H1 (cell line): Measurements from ENCODE around the gene BTBD7. TPM values are rescaled to one million over a fixed set of nuclear protein-coding genes. Genes with fewer than 3 reads are reported as not detected.

ENCODE experiments used
- CTCF ChIA-PET: fragments of 300-600 bp; sonication (Branson Sonifier 250); formaldehyde crosslinking; loops from one replicate; lab custom pipeline; 2021; ENCODE audit not compliant: partially characterized antibody; lab: Charles Lee
- POLR2A ChIA-PET: fragments of 300-600 bp; sonication (Branson Sonifier 250); formaldehyde crosslinking; loops from one replicate; lab custom pipeline; 2021; ENCODE audit warnings: inconsistent platforms; ENCODE audit not compliant: partially characterized antibody; lab: Charles Lee
- DNase-seq, 2 experiments: peaks; one replicate each; pipeline versions ENCODE4 v3.0.0 to v3.0.0-alpha.2; 2010 to 2022; ENCODE audit warnings: low spot score in 2 of 2, low read depth in 1 of 2, mixed read lengths in 1 of 2
- FAIRE-seq: peaks from 2 replicates; lab custom pipeline; 2011; peaks lifted over from hg19 to GRCh38; lab: Jason Lieb, UNC
- H2AFZ ChIP-seq: 2 replicates; pipeline ENCODE4 v1.8.1; 2012; ENCODE audit warnings: low read length, inconsistent platforms
- H2AK5ac ChIP-seq: 2 replicates; pipeline ENCODE4 v1.6.1; 2013; ENCODE audit warnings: low read depth, low read length
- H2BK120ac ChIP-seq: replicated peaks from 2 replicates; pipeline ENCODE3; 2013; ENCODE audit warnings: low read depth, low read length, inconsistent platforms
- H2BK12ac ChIP-seq: 2 replicates; pipeline ENCODE4 v1.6.1; 2013; ENCODE audit warnings: low read depth, low read length
- H2BK15ac ChIP-seq: 2 replicates; pipeline ENCODE4 v1.6.1; 2013; ENCODE audit warnings: low read length
- H2BK20ac ChIP-seq: 2 replicates; pipeline ENCODE4 v1.6.1; 2013; ENCODE audit warnings: low read length
- H2BK5ac ChIP-seq: 2 replicates; pipeline ENCODE4 v1.6.1; 2013; ENCODE audit warnings: low read depth, low read length
- H3K14ac ChIP-seq: 2 replicates; pipeline ENCODE4 v1.6.1; 2013; ENCODE audit warnings: inconsistent platforms; ENCODE audit not compliant: insufficient read length
- H3K18ac ChIP-seq: 2 replicates; pipeline ENCODE4 v1.6.1; 2013; ENCODE audit warnings: low read length; ENCODE audit errors: extremely low read depth
- H3K23ac ChIP-seq: 2 replicates; pipeline ENCODE4 v1.6.1; 2013; ENCODE audit warnings: inconsistent platforms; ENCODE audit not compliant: insufficient read length
- H3K23me2 ChIP-seq: 2 replicates; pipeline ENCODE4 v1.6.1; 2013; ENCODE audit warnings: low read depth, low read length
- H3K27ac ChIP-seq: 2 replicates; pipeline ENCODE4 v1.6.1; 2011; ENCODE audit warnings: low read depth, low read length, inconsistent platforms
- H3K27me3 ChIP-seq, 4 experiments: replicated peaks in 1 of 4; 1 replicate in 1 of 4; 2 replicates in 3 of 4; pipeline versions ENCODE4 v1.6.1 to v1.8.1; 2011 to 2013; ENCODE audit warnings: low read length in 3 of 4, mild to moderate bottlenecking in 3 of 4, inconsistent platforms in 2 of 4, mixed read lengths in 2 of 4, moderate library complexity in 1 of 4; ENCODE audit not compliant: control insufficient read depth in 3 of 4, insufficient read depth in 3 of 4; ENCODE audit errors: extremely low read depth in 1 of 4
- H3K36me3 ChIP-seq, 4 experiments: 2 replicates each; pipeline versions ENCODE4 v1.6.1 to v1.8.1; 2011 to 2013; ENCODE audit warnings: mild to moderate bottlenecking in 4 of 4, low read length in 3 of 4, moderate library complexity in 2 of 4, control low read depth in 1 of 4, inconsistent platforms in 1 of 4; ENCODE audit not compliant: insufficient read depth in 4 of 4, control insufficient read depth in 2 of 4
- H3K4ac ChIP-seq: replicated peaks from 2 replicates; pipeline ENCODE3; 2013; ENCODE audit warnings: low read length, low read depth, mixed read lengths, inconsistent platforms; ENCODE audit not compliant: insufficient read length
- H3K4me1 ChIP-seq, 4 experiments: replicated peaks in 1 of 4; 1 replicate in 1 of 4; 2 replicates in 3 of 4; pipeline versions ENCODE4 v1.6.1 to v1.8.1; 2011 to 2013; ENCODE audit warnings: low read length in 3 of 4, inconsistent platforms in 2 of 4, mixed read lengths in 1 of 4; ENCODE audit not compliant: insufficient read depth in 4 of 4, control insufficient read depth in 3 of 4
- H3K4me2 ChIP-seq, 2 experiments: 2 replicates each; pipeline versions ENCODE4 v1.6.1 to v1.8.1; 2011 to 2013; ENCODE audit warnings: low read depth in 2 of 2, low read length in 2 of 2, control low read depth in 1 of 2, inconsistent platforms in 1 of 2, mild to moderate bottlenecking in 1 of 2; ENCODE audit not compliant: insufficient read depth in 1 of 2
- H3K4me3 ChIP-seq, 4 experiments: fragments of 200-600, 300-600 bp in 1 of 4; sonication (generic), shearing (Covaris generic), sonication (Bioruptor Twin) in 1 of 4; 2 replicates each; pipeline versions ENCODE4 v1.5.1 to v1.8.1; 2011 to 2016; ENCODE audit warnings: low read length in 4 of 4, low read depth in 3 of 4, control low read depth in 2 of 4, inconsistent platforms in 2 of 4, mild to moderate bottlenecking in 2 of 4, mixed read lengths in 1 of 4, moderate library complexity in 1 of 4; ENCODE audit not compliant: insufficient read depth in 2 of 4; ENCODE audit errors: extremely low read depth in 1 of 4
- H3K56ac ChIP-seq: replicated peaks from 2 replicates; pipeline ENCODE3; 2013; ENCODE audit warnings: low read depth, mild to moderate bottlenecking, mixed read lengths, low read length, inconsistent platforms; ENCODE audit not compliant: insufficient read length
- H3K79me1 ChIP-seq: 2 replicates; pipeline ENCODE4 v1.6.1; 2013; ENCODE audit warnings: low read depth, low read length, control low read depth
- H3K79me2 ChIP-seq, 2 experiments: 2 replicates each; pipeline versions ENCODE4 v1.6.1 to v1.8.1; 2012 to 2013; ENCODE audit warnings: low read length in 2 of 2, mild to moderate bottlenecking in 2 of 2, inconsistent platforms in 1 of 2; ENCODE audit not compliant: insufficient read depth in 2 of 2, control insufficient read depth in 1 of 2
- H3K9ac ChIP-seq, 4 experiments: replicated peaks in 1 of 4; 1 replicate in 1 of 4; 2 replicates in 3 of 4; pipeline versions ENCODE4 v1.6.1 to v1.8.1; 2011 to 2013; ENCODE audit warnings: low read depth in 3 of 4, low read length in 3 of 4, control low read depth in 2 of 4, mild to moderate bottlenecking in 2 of 4, moderate library complexity in 2 of 4, inconsistent platforms in 1 of 4; ENCODE audit errors: extremely low read depth in 1 of 4
- H3K9me3 ChIP-seq, 2 experiments: 2 replicates each; pipeline versions ENCODE4 v1.6.1 to v1.8.1; 2012 to 2013; ENCODE audit warnings: mild to moderate bottlenecking in 2 of 2, moderate library complexity in 2 of 2, control low read depth in 1 of 2, inconsistent platforms in 1 of 2, low read depth in 1 of 2, low read length in 1 of 2, mixed read lengths in 1 of 2; ENCODE audit not compliant: insufficient read depth in 2 of 2
- H4K20me1 ChIP-seq, 2 experiments: replicated peaks in 1 of 2; 2 replicates each; pipeline versions ENCODE3 to v1.8.1; 2011 to 2013; ENCODE audit warnings: inconsistent platforms in 2 of 2, low read length in 2 of 2, mild to moderate bottlenecking in 1 of 2; ENCODE audit not compliant: insufficient read depth in 2 of 2, control insufficient read depth in 1 of 2
- H4K5ac ChIP-seq: 2 replicates; pipeline ENCODE4 v1.6.1; 2013; ENCODE audit warnings: low read length, low read depth, mixed read lengths, inconsistent platforms; ENCODE audit not compliant: insufficient read length
- H4K8ac ChIP-seq: 2 replicates; pipeline ENCODE4 v1.8.0; 2013; ENCODE audit warnings: mild to moderate bottlenecking, moderate library complexity, low read length, inconsistent platforms; ENCODE audit not compliant: insufficient read depth; ENCODE audit errors: extremely low read depth
- H4K91ac ChIP-seq: replicated peaks from 2 replicates; pipeline ENCODE3; 2013; ENCODE audit warnings: low read length, mixed read lengths, inconsistent platforms; ENCODE audit not compliant: insufficient read length
- SAP30 ChIP-seq: fragments of 300-600 bp; sonication (generic); IDR thresholded peaks from 2 replicates; pipeline ENCODE4 v1.7.1; 2012; ENCODE audit warnings: low read length, moderate library complexity, mild to moderate bottlenecking, inconsistent platforms; ENCODE audit not compliant: insufficient read depth, insufficient replicate concordance
- WGBS, 2 experiments: shearing (Covaris generic) in 1 of 2; methylation state at CpG; one replicate each; pipeline versions ENCODE4 v1.1.6 to v1.1.7; 2013 to 2015; ENCODE audit warnings: low lambda C conversion rate in 2 of 2, mixed read lengths in 2 of 2, inconsistent platforms in 1 of 2, low coverage in 1 of 2, missing lambda C conversion rate in 1 of 2; ENCODE audit not compliant: insufficient replicate concordance in 2 of 2, insufficient coverage in 1 of 2, insufficient read length in 1 of 2; ENCODE audit errors: extremely low coverage in 1 of 2, missing lambda C conversion rate in 1 of 2; 5-methylcytosine and 5-hydroxymethylcytosine counted together
- polyA plus RNA-seq, 7 experiments: library from polyadenylated mRNA; depleted of rRNA in 3 of 7; stranded (reverse) in 5 of 7; unstranded in 2 of 7; fragments of >200 nt in 5 of 7; fragments of 200-250 nt in 2 of 7; gene quantifications; 1 replicate in 5 of 7; 2 replicates in 1 of 7; 4 replicates in 1 of 7; pipeline versions ENCODE4 v1.2.1 to v1.2.3, GENCODE V29; 2011 to 2013; ENCODE audit warnings: missing spikeins in 2 of 7, mixed read lengths in 2 of 7
- total RNA-seq: library from RNA; stranded (reverse); fragmentation: NEBNext Ultra II Directional; extraction: Animal tissue kit (Norgen Biotek cat#: 25700); gene quantifications from 2 replicates; pipeline ENCODE4 v1.2.1, GENCODE V29; 2021

Gene BTBD7
- total and polyA plus RNA-seq, 2 of the 8 experiments (the other 6 are each of a cell fraction or from before 2014, with no cell fraction given), result 12.1 to 46.1 TPM

- Histone ChIP-seq H3K4ac (no peak overlapping the region), H3K79me2 (no peaks in the 10 kb centered on the region), H3K79me1 (no peaks in the 10 kb centered on the region; the same call in 1 of the 2 replicates), H2AFZ (no peak overlapping the region), H2BK15ac (no peak overlapping the region), H4K5ac (no peak overlapping the region), H2BK5ac (no peak overlapping the region), H2AK5ac (no peak overlapping the region), H4K91ac (no peak overlapping the region), H3K27me3 (no peaks in the 10 kb centered on the region), H3K4me3 (no peak overlapping the region), H3K9ac (no peak overlapping the region), H3K18ac (no peak overlapping the region), H4K8ac (no peak overlapping the region), H2BK20ac (no peak overlapping the region), H2BK12ac (no peak overlapping the region), H3K23me2 (no peaks in the 10 kb centered on the region), H3K27ac (no peak overlapping the region), H3K4me1 (peaks cover 0 to 2% (median 0%) of the 10 kb centered on the region in 4 experiments; a peak in 1 of 7 replicates), H3K23ac (no peak overlapping the region), H3K36me3 (0 out of 8 replicates have a peak, but pooled peaks cover 0 to 2% (median 0%) of the 10 kb centered on the region in 4 experiments), H4K20me1 (peaks cover 2% of the 10 kb centered on the region in 2 experiments), H3K14ac (no peak overlapping the region), H3K4me2 (no peak overlapping the region), H2BK120ac (no peak overlapping the region), H3K56ac (no peak overlapping the region), H3K9me3 (no peaks in the 10 kb centered on the region)
- no peak for FAIRE-seq
- DNase-seq, result no peak
- ChIA-PET CTCF (interaction anchor here (0.6 to 1.6 kb wide), 2 partner anchors 51 to 718 kb away, joined by 3 read pairs; no protein-coding TSS in a partner anchor), POLR2A (interaction anchor here (0.8 kb wide), 2 partner anchors 8 to 41 kb away, joined by 3 read pairs; no protein-coding TSS in a partner anchor)
- no peak for TF ChIP-seq SAP30
- 80% methylated on average over 5 of the region's 5 CpGs; no CpG with 5 or more reads in 1 of the 2 experiments for WGBS, 2 experiments
These were observed 52.1 kb downstream of the BTBD7 start for GRCh38 chr14:93280743-93281142.
